Neutrophil (primary cell): ENCODE measurements around the gene SKAP1.
"Not testable (repeated sequence)": the region's sequence is repeated elsewhere in the genome, so short reads cannot be mapped to it uniquely, and the experiment has no call there.

Experiments used
- H3K27ac ChIP-seq: fragments of 200-600 bp; sonication (generic); 2 replicates; pipeline ENCODE4 v1.5.1; 2016; ENCODE audit warnings: mild to moderate bottlenecking, moderate library complexity
- H3K27me3 ChIP-seq: fragments of 200-600 bp; sonication (generic); 2 replicates; pipeline ENCODE4 v1.6.0; 2016; ENCODE audit warnings: mild to moderate bottlenecking
- H3K36me3 ChIP-seq: fragments of 200-600 bp; sonication (generic); 2 replicates; pipeline ENCODE4 v1.5.1; 2017
- H3K4me1 ChIP-seq, 2 experiments: fragments of 200-600 bp in 1 of 2; sonication (generic) in 1 of 2; 1 replicate in 1 of 2; 2 replicates in 1 of 2; pipeline versions ENCODE4 v1.5.1 to v1.6.1; 2013 to 2016; ENCODE audit warnings: low read depth in 1 of 2, low read length in 1 of 2, mild to moderate bottlenecking in 1 of 2, moderate library complexity in 1 of 2; ENCODE audit not compliant: control insufficient read depth in 1 of 2, insufficient read depth in 1 of 2
- H3K4me3 ChIP-seq, 2 experiments: fragments of 200-600 bp in 1 of 2; sonication (generic) in 1 of 2; 1 replicate in 1 of 2; 2 replicates in 1 of 2; pipeline ENCODE4 v1.5.1; 2013 to 2016; ENCODE audit warnings: low read depth in 1 of 2, low read length in 1 of 2, mild to moderate bottlenecking in 1 of 2, moderate library complexity in 1 of 2
- H3K9me3 ChIP-seq: fragments of 200-600 bp; sonication (generic); 2 replicates; pipeline ENCODE4 v1.5.1; 2016
- CTCF ChIP-seq: fragments of 200-600 bp; sonication (generic); IDR thresholded peaks from 2 replicates; pipeline ENCODE4 v1.5.1; 2016; ENCODE audit warnings: antibody characterized with exemption

Gene SKAP1

GRCh38 chr17:48347177-48347576 is 82.8 kb downstream of the SKAP1 start:
- Histone ChIP-seq H3K27ac (no peak overlapping the region), H3K4me3 (no peak overlapping the region), H3K9me3 (no peaks in the 10 kb centered on the region), H3K4me1 (no peaks in the 10 kb centered on the region), H3K36me3 (no peaks in the 10 kb centered on the region), H3K27me3 (peaks cover 57% of the 10 kb centered on the region)
- TF ChIP-seq CTCF, result no peak

GRCh38 chr17:48344251-48344650 is 85.8 kb downstream of the SKAP1 start:
- Histone ChIP-seq H3K9me3 (no peaks in the 10 kb centered on the region), H3K4me3 (no peak overlapping the region), H3K36me3 (no peaks in the 10 kb centered on the region), H3K4me1 (no peaks in the 10 kb centered on the region), H3K27ac (no peak overlapping the region), H3K27me3 (peaks cover 62% of the 10 kb centered on the region)
- TF ChIP-seq CTCF, result no peak

- peaks cover 64% of the 10 kb centered on the region for H3K27me3 ChIP-seq
- no peaks in the 10 kb centered on the region for H3K9me3 ChIP-seq
- no peaks in the 10 kb centered on the region for H3K36me3 ChIP-seq
- no peak overlapping the region for H3K4me3 ChIP-seq
- no peaks in the 10 kb centered on the region for H3K4me1 ChIP-seq
- no peak for TF ChIP-seq CTCF
- no peak overlapping the region for H3K27ac ChIP-seq
These were observed 89.1 kb downstream of the SKAP1 start for GRCh38 chr17:48340916-48341315.

- Histone ChIP-seq H3K4me3 (no peak overlapping the region), H3K27ac (no peak overlapping the region), H3K9me3 (no peaks in the 10 kb centered on the region), H3K4me1 (no peaks in the 10 kb centered on the region), H3K36me3 (no peaks in the 10 kb centered on the region), H3K27me3 (peaks cover 80% of the 10 kb centered on the region)
- TF ChIP-seq CTCF, result no peak
These were observed 91.3 kb downstream of the SKAP1 start for GRCh38 chr17:48338720-48339119.

GRCh38 chr17:48337903-48338302 is 92.1 kb downstream of the SKAP1 start:
- H3K27ac ChIP-seq, H3K4me1 ChIP-seq, H3K4me3 ChIP-seq, H3K9me3 ChIP-seq, H3K36me3 ChIP-seq: not testable (repeated sequence)
- peaks cover 84% of the 10 kb centered on the region for H3K27me3 ChIP-seq

GRCh38 chr17:48336986-48337385 is 93.0 kb downstream of the SKAP1 start:
- no peak overlapping the region for H3K4me3 ChIP-seq
- no peaks in the 10 kb centered on the region for H3K9me3 ChIP-seq

More at GRCh38 chr17:48336986-48337385, 93.0 kb downstream of the SKAP1 start:
- Histone ChIP-seq H3K36me3 (no peaks in the 10 kb centered on the region), H3K27ac (no peak overlapping the region), H3K4me1 (no peaks in the 10 kb centered on the region), H3K27me3 (peaks cover 83% of the 10 kb centered on the region)
- no peak for TF ChIP-seq CTCF
